Activated naive CD8-positive, alpha-beta T cell (primary cell): ENCODE measurements around the gene TPR.

Experiments used
- H3K27ac Mint-ChIP-seq: one replicate; pipeline ENCODE4 v1.8.0; 2021; ENCODE audit warnings: mixed read lengths
- H3K27me3 Mint-ChIP-seq: one replicate; pipeline ENCODE4 v1.8.0; 2021; ENCODE audit warnings: mixed read lengths
- H3K36me3 Mint-ChIP-seq: one replicate; pipeline ENCODE4 v1.8.0; 2021; ENCODE audit warnings: mixed read lengths
- H3K4me1 Mint-ChIP-seq: one replicate; pipeline ENCODE4 v1.8.0; 2021; ENCODE audit warnings: low read depth, mixed read lengths
- H3K4me3 Mint-ChIP-seq: one replicate; pipeline ENCODE4 v1.8.0; 2021; ENCODE audit warnings: mild to moderate bottlenecking, mixed read lengths
- H3K9me3 Mint-ChIP-seq: one replicate; pipeline ENCODE4 v1.8.0; 2021; ENCODE audit warnings: low read depth, mixed read lengths

Gene TPR

GRCh38 chr1:186286615-186287315 lies 88.3 kb downstream of the TPR start:
- H3K4me3 Mint-ChIP-seq = no peak overlapping the region
- no peaks in the 10 kb centered on the region for H3K27me3 Mint-ChIP-seq
- H3K9me3 Mint-ChIP-seq = no peaks in the 10 kb centered on the region
- peak overlapping the region; percentile 94 for H3K27ac Mint-ChIP-seq
- H3K4me1 Mint-ChIP-seq = peaks cover 50% of the 10 kb centered on the region
- H3K36me3 Mint-ChIP-seq = peaks cover 5% of the 10 kb centered on the region

GRCh38 chr1:186283374-186283773 lies 91.7 kb downstream of the TPR start:
- no peak overlapping the region for H3K27ac Mint-ChIP-seq
- H3K4me1 Mint-ChIP-seq = peaks cover 19% of the 10 kb centered on the region
- H3K27me3 Mint-ChIP-seq = no peaks in the 10 kb centered on the region
- H3K4me3 Mint-ChIP-seq = no peak overlapping the region
- no peaks in the 10 kb centered on the region for H3K9me3 Mint-ChIP-seq
- peaks cover 3% of the 10 kb centered on the region for H3K36me3 Mint-ChIP-seq

DNA sequence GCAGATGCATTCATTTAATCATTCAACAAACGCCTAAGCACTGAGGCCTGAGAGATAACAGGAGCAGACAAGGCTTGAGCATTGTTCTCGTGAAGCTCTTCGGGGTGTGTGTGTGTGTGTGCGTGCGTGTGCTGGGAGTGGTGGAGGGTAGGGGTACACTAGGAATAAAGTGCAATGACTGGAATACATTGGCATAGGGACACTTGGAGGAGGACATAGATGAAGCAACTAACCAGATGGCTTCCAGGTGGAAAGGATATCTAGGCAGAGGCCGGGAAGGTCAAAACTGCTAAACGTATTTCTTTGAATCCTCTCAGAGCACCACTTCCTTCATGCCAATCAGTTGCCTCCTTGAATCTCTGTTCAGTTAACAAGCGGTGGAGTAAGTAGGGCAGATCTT lies 92.6 kb downstream of the TPR start:
- peaks cover 3% of the 10 kb centered on the region for H3K36me3 Mint-ChIP-seq
- H3K4me3 Mint-ChIP-seq = no peak overlapping the region
- peaks cover 10% of the 10 kb centered on the region for H3K4me1 Mint-ChIP-seq
- H3K27ac Mint-ChIP-seq = no peak overlapping the region
- H3K9me3 Mint-ChIP-seq = no peaks in the 10 kb centered on the region
- H3K27me3 Mint-ChIP-seq = no peaks in the 10 kb centered on the region

- no peaks in the 10 kb centered on the region for H3K36me3 Mint-ChIP-seq
- H3K27me3 Mint-ChIP-seq = no peaks in the 10 kb centered on the region
- no peak overlapping the region for H3K27ac Mint-ChIP-seq
- H3K9me3 Mint-ChIP-seq = no peaks in the 10 kb centered on the region
- peaks cover 2% of the 10 kb centered on the region for H3K4me1 Mint-ChIP-seq
- H3K4me3 Mint-ChIP-seq = no peak overlapping the region
These were observed 99.2 kb downstream of the TPR start for GRCh38 chr1:186275822-186276221.

DNA sequence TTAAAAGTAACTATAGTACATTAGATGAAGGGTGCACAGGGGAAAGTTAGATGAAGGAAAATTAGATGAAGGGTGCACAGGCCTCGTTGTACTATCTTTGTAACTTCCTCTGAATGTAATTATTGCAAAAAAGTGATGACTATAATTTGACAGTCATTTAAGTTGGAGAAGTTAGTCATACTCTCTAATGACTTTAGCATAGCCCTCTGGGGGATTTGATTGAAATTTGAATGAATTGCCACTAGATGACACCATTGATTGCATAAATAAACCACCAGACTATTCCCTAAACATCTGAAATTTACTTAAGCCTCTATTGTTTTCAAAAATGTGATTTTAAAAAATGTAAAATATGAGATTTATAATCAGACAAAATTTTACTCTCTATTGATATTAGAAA lies 102.6 kb downstream of the TPR start:
- H3K4me3 Mint-ChIP-seq = no peak overlapping the region
- peaks cover 3% of the 10 kb centered on the region for H3K27me3 Mint-ChIP-seq
- peaks cover 2% of the 10 kb centered on the region for H3K4me1 Mint-ChIP-seq
- no peaks in the 10 kb centered on the region for H3K9me3 Mint-ChIP-seq
- no peak overlapping the region for H3K27ac Mint-ChIP-seq
- no peaks in the 10 kb centered on the region for H3K36me3 Mint-ChIP-seq

DNA sequence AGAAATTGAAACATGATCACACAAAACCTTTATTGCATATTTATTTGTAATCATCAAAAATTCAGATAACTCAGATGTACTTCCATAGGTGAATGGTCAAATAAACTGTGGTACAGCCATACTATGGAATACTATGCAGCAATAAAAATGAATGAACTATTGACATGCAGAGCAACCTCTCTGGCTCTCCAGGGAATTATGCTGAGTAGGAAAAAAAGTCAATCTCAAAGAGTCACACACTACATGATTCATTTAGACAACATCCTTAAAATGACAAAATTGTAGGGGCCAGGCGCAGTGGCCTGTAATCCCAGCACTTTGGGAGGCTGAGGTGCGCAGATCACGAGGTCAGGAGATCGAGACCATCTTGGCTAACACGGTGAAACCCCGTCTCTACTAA lies 104.0 kb downstream of the TPR start:
- H3K27ac Mint-ChIP-seq = no peak overlapping the region
- peaks cover 2% of the 10 kb centered on the region for H3K4me1 Mint-ChIP-seq
- H3K4me3 Mint-ChIP-seq = no peak overlapping the region
- H3K27me3 Mint-ChIP-seq = peaks cover 3% of the 10 kb centered on the region
- H3K36me3 Mint-ChIP-seq = no peaks in the 10 kb centered on the region
- no peaks in the 10 kb centered on the region for H3K9me3 Mint-ChIP-seq
